GM08714 (cell line): ENCODE data around the gene MTA2.

Experiments
- H3K4me3 ChIP-seq: fragments of 200-500 bp; sonication (Bioruptor generic); 2 replicates; pipeline ENCODE4 v1.5.1; 2014; ENCODE audit warnings: mild to moderate bottlenecking, low read length, inconsistent platforms
- ZNF274 ChIP-seq: IDR thresholded peaks from 2 replicates; pipeline ENCODE4 v1.6.1; 2012; ENCODE audit warnings: mild to moderate bottlenecking, low read depth, low read length

Gene MTA2

DNA sequence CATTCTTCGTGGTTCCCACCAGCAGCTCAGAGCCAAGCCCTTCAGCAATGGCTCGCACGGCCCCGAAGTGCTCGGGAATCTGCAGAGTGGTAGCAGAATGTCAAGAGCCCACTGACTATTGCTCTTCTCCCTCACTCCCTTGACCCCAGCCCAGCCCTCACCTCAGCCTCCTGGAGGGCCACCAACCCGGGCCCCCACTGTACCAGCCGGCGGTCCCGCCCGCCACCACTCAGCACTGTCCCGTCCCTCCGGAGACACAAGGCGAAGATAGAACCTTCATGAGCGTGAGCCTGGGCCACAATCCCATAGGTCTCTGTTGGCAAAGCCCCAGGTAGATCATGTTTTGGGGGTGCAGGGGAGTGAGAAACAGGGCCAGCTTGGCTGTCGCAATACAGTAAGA lies 4.2 kb upstream of the MTA2 start:
- H3K4me3 ChIP-seq = no peak overlapping the region
- TF ChIP-seq ZNF274 = no peak

DNA sequence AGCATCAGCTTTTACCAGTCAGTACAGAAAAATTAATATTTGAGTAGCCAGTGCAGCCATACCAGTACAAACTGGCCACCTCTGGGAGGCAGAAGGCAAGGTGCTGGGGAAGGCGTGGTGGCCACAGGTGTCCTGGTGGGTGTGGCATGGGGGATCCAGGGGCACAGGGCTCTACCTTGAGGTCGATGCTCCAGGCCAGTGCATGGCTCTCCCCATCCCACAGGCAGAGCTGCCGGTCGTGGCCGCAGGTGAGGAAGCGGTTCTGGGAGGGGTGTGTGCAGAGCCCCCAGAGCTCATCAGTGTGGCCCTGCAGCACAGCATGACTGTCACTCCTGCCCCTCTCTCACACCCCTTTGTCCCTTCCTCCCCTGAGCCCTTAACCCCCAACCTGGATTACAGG lies 3.8 kb upstream of the MTA2 start:
- H3K4me3 ChIP-seq = no peak overlapping the region
- TF ChIP-seq ZNF274 = no peak

DNA sequence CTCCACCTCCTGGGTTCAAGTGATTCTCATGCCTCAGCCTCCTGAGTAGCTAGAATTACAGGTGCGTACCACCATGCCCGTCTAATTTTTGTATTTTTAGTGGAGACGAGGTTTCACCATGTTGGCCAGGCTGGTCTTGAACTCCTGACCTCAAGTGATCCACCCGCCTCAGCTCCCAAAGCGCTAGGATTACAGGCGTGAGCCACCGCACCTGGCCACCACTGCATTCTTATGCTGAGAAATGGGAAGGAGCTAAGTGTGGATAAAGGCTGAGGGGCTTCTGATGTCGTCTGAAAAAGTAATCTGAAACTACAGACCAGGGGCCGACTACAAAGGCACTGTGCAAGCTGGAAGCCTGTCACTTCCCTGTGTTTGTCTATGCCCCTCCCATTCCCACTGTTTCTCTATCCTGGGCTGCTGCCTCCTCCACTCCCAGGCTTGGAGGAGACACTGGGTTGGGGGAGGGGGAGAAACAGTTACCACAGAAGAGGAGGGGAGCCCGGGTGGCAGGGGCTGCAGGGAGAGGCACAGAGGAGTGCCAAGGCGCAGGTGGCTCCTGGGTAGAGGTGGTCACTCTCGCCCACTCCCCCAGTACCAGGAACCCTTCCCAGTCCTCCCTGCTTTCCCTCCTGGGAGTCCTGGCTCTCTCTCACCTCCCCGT lies 2.9 kb upstream of the MTA2 start:
- no peak for TF ChIP-seq ZNF274
- no peak overlapping the region for H3K4me3 ChIP-seq

DNA sequence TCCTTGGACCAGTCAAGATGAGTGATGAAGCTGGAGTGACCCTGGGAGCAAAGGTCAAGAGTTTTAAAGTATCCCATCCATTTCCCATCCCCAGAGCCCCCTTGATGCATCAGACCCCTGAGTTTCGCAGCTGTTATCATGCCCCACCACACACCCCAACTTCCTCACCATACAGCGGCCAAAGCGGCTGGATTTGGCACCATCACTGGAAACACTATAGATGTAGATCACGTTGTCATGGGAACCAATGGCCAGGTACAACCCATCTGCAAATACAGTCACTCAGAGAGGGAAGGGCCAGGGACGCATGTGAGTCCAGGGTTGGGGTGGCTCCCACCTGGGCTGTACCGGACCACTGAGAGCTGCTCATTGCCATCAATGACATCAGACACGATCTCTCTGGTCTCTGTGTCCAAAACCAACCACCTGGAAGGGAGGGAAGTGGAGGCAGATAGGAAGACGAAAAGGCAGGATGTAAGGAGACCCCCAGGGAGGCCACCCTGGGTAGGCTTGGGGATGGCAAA lies 2.2 kb upstream of the MTA2 start:
- TF ChIP-seq ZNF274 = no peak
- H3K4me3 ChIP-seq = no peak overlapping the region

DNA sequence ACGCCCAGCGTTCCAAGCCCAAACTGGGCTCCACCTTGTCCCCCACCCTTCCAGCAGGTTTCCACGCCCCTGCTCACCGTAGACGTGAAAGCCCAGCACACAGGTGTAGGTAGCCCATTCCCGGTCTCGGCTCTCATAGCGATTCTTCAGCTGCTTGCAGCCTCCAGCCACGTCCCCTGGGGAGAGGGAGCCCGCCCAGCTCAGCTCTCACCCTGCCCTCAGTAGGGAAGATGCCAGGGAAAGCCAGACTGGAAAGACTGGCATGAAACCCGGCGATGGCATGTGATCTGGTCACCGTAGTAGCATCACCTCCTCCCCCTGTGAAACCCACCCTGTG lies 1.4 kb upstream of the MTA2 start:
- TF ChIP-seq ZNF274 = no peak
- H3K4me3 ChIP-seq = no peak overlapping the region

DNA sequence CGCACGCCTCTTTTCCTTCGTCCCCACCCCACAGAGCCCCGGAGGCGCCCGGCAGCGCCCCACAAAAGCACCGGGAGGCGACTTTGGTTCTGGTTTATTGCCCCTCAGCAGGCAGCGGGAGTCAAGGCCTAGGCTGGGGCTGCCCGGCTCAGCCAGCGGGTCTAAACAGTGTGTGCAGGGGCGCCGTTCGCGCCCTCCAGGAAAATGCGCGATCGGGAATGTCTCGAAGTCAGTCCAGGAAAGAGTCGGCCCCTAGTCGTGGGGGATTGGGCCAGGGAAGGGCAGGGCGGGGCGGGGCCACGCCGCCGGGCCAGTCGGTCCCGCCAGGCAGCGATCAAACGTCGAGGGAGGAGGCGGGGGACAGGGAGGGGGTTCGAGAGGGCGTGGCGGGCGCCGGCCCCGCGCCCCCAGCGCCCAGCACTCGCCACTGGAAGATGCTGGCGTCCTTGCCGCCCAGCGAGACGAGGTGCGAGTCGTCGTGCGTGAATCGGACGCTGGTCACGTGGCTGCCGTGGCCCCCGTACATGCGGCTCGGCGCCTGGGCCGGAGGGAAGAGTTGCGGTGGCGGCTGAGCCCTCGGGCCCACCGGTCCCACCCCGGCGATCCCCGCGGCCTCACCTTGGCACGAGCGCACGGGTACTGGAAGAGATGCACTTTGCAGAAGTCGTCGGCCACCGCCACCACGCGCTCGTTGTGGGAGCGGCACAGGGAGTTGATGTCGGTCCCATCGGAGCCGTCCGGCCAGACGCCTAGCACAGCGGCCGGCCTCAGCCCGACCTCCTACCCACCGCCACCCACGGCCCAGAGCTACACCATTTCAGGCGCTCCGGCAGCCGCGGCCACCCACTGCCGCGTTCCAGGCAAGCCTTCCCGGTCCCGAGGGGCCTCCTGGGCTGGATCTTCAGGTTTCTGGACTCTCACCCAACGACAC lies 741 bp upstream of the MTA2 start:
- peak overlapping the region; percentile 26; the same call in 1 of the 2 replicates for H3K4me3 ChIP-seq
- TF ChIP-seq ZNF274 = no peak

DNA sequence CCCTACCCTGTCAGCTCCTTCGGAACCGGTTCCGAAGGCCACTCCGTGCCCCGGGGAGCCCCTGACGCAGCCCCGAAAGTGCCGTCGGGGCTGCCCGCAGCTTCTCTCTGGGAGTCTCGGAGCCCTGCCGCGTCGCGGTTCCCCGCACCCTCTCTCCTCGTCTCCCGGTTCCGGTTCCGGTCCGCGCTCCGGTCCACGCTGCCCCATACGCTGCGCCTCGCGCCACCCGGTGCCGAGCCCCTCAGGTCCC lies 618 bp downstream of the MTA2 start:
- no peak for TF ChIP-seq ZNF274
- peak overlapping the region; percentile 96 for H3K4me3 ChIP-seq

DNA sequence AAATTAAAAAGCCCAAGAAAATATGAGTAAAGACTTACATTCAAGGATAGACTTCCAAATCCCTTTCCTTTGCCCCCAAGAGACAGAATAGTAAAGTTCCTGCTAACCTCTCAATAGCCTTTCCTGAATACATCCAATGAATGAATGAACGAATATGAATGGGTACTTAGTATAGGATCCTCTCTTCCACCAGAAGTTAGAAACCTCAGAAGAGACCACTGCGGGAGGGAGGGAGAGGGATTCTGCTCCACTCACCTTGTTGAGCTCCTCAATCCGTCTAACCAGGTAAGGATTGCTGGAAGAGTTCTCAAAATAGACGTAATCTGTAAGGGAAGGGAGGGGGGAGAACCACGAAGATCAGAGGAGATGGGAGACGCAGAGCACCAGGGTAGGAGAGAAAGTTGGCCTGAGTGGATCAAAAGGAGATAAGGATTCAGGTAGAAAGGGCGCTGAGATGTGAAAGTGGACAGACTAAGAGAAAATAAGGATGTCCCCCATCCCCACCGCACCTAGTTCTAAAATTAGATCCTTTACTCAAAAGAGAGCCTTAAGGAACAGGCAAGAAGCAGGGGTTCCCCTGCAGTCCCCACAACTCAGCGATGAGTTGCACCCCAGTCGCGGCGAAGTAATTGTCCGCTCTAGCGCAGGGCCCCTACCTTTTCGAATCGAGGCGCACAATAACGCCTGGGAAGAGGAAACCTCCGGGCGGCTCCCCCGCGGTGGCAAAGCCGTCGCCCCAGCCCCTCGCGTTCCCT lies 1.1 kb downstream of the MTA2 start:
- H3K4me3 ChIP-seq = peak overlapping the region; percentile 96
- no peak for TF ChIP-seq ZNF274

DNA sequence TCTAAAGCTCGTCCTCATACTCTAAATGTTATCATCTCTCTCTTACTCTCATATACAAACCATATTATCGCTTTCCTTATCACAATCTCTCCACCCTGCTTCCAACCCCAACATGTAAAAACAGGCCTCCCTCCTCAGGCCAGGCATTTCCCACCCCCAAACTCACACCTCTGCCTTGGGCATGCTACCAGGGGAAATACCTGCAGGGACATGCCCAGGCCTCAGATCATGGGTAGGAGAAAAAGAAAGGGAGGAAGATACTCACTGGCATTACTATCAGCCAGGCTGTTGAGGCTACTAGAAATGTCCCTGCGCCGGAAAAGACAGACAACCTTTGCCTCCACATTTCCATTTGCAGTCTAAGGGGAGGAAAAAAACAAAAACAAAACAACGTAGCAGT lies 1.8 kb downstream of the MTA2 start:
- peak overlapping the region; percentile 96 for H3K4me3 ChIP-seq
- no peak for TF ChIP-seq ZNF274

DNA sequence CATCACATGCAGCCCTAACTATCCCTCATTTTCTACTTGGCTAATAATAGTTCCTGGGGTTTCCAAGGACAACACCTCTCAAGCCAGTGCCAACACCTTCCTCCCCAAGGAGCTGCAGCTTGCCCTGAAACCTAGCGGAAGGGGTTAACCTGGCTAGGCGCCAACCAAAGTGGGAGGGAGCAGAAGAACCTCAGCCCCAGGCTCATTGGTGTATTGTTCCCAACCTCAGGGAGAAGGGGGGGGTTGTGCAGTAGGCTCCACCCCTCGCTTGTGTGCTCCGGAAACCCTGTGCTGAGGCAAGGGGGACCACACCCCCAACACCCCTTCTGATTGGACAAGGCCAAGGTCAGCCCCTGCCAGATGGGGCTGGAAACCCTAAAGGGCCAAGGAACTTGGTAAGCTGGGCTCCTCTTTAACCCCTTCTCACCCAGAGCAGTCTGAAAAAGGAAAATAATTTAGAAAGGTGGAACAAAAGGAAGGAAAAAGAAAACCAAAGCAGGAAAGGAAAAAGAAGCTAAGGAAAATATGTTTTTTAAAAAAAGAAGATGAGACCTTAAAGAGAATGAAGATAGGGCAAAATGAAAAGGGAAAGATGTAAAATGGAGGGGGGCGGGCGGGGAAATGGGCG lies 2.5 kb downstream of the MTA2 start:
- TF ChIP-seq ZNF274 = no peak
- peak overlapping the region; percentile 96 for H3K4me3 ChIP-seq

DNA sequence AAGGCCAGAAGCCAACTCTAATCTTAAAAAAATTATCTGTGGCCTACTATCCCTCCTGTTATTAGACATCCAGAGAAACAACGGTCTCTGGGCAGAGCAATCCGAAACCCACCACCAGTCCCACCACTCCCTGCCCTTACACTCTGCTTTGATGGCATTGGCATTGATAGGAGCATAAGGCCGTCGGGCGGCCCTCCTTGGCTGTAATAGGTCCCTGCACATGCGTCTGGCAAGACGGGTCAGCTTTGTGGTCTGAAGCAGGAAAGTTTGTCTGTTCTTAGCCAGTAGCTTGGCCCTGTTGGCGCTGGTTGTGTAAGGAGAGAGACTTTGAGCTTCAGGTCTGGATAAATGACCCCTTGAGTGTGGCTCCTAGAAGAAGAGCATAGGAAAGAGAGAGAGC lies 6.5 kb downstream of the MTA2 start:
- no peak for TF ChIP-seq ZNF274
- no peak overlapping the region for H3K4me3 ChIP-seq

DNA sequence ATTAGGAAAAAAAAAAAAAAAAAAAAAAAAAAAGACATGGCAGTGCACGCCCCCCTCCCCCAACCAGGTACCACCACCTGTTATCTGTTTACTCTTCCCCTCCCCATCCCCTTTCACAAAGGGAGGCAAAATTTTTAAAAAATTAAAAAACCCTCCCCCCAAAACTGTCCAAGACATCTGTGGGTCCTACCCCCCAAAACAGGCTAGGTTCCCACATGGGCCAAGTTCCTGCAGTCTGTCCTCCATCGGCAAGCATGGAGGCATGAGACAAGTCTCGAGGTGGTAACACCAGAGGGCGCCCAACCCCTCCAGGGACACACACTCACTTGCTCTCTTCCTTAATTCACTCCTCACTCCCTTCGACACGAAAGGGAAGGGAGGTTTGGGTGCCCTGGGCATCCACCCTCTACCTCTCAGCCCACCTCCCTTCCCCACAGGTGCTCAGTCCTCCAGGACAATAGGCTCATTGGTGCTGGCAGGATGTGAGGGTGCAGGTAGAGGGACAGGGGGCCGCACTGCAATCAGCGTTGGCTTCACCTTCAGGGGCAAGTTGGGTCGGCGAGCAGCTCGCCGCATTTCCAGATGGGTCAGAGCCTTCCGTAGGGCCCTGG lies 8.1 kb downstream of the MTA2 start:
- no peak overlapping the region for H3K4me3 ChIP-seq
- TF ChIP-seq ZNF274 = no peak

DNA sequence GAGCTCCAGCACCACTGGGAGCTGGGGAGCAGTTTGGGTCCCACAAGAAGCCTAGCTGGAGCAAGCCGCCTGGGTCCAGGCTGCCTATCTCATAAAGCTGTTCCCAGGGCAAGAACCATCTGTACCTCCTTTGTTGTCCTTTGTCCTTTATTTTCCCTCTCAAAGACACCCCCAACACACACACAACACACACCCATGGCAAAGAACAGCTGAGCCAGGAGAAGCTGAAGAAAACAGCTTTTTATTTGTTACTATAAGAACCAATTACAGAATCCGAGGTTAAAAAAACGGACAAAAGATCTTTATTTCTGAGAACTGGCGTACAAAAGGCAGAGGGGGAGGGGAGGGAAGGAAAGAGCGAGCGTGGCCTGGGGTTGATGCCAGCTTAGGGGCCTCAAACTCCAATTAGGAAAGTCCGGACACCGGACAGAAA lies 8.7 kb downstream of the MTA2 start:
- H3K4me3 ChIP-seq = no peak overlapping the region

More for the DNA sequence above, 8.7 kb downstream of the MTA2 start:
- no peak for TF ChIP-seq ZNF274
